ENCODE data around the gene IMMP2L. TPM values are rescaled to one million over a fixed set of nuclear protein-coding genes. Genes with fewer than 3 reads are reported as not detected.
A peak's percentile ranks its signal among the peaks of the same experiment; 100 is the strongest.

Gene IMMP2L
- total and polyA plus RNA-seq, 7 donors, result 9.3 to 43.0 (median 19.2) TPM

GRCh38 chr7:110875346-110875745, 686.9 kb downstream of the IMMP2L start:
- Histone ChIP-seq H3K36me3 (ENCODE audit: insufficient read depth in 1 of 2, low read depth in 1 of 2) (no peaks in the 10 kb centered on the region), H3K4me3 (no peak overlapping the region), H3K9me3 (no peaks in the 10 kb centered on the region), H3K27ac (no peak overlapping the region), H3K4me1 (no peaks in the 10 kb centered on the region), H3K27me3 (ENCODE audit: insufficient read depth in 3 of 3, low read length in 2 of 3) (no peaks in the 10 kb centered on the region)
- ATAC-seq (no peak), DNase-seq (no peak)
- intact Hi-C loops (cut with DNase I), result no loop called here
- TF ChIP-seq CTCF (IDR thresholded peaks at IDR 0.05), result no peak
- WGBS, 3 donors, result 69 to 89% (median 85%) methylated on average over 1 of the region's 1 CpG

- Histone ChIP-seq H3K9me3 (peaks cover 5% of the 10 kb centered on the region), H3K4me3 (no peak overlapping the region), H3K36me3 (ENCODE audit: insufficient read depth in 1 of 2, low read depth in 1 of 2) (no peaks in the 10 kb centered on the region), H3K4me1 (no peaks in the 10 kb centered on the region), H3K27ac (no peak overlapping the region), H3K27me3 (ENCODE audit: insufficient read depth in 3 of 3, low read length in 2 of 3) (no peaks in the 10 kb centered on the region)
- no peak for TF ChIP-seq CTCF (IDR thresholded peaks at IDR 0.05)
- ATAC-seq, result no peak
- intact Hi-C loops (cut with DNase I), result no loop called here
- DNase-seq, result no peak
- WGBS, 3 donors, result 90 to 95% (median 94%) methylated on average over 1 of the region's 1 CpG
Observed at GRCh38 chr7:110871856-110872255, 690.4 kb downstream of the IMMP2L start.

GRCh38 chr7:110870926-110871325, 691.4 kb downstream of the IMMP2L start:
- Histone ChIP-seq H3K4me1 (peaks cover 6% of the 10 kb centered on the region), H3K27ac (no peak overlapping the region), H3K9me3 (peaks cover 5% of the 10 kb centered on the region), H3K36me3 (ENCODE audit: insufficient read depth in 1 of 2, low read depth in 1 of 2) (no peaks in the 10 kb centered on the region), H3K4me3 (no peak overlapping the region), H3K27me3 (ENCODE audit: insufficient read depth in 3 of 3, low read length in 2 of 3) (no peaks in the 10 kb centered on the region)
- WGBS, 3 donors, result 86 to 91% (median 86%) methylated on average over 6 of the region's 6 CpGs
- intact Hi-C loops (cut with DNase I), result no loop called here
- no peak for ATAC-seq
- no peak for DNase-seq
- TF ChIP-seq CTCF (IDR thresholded peaks at IDR 0.05), result no peak

GRCh38 chr7:110868458-110868857, 693.8 kb downstream of the IMMP2L start:
- Histone ChIP-seq H3K4me3 (no peak overlapping the region), H3K27ac (no peak overlapping the region), H3K4me1 (peaks cover 6% of the 10 kb centered on the region), H3K27me3 (ENCODE audit: insufficient read depth in 3 of 3, low read length in 2 of 3) (no peaks in the 10 kb centered on the region), H3K36me3 (ENCODE audit: insufficient read depth in 1 of 2, low read depth in 1 of 2) (no peaks in the 10 kb centered on the region), H3K9me3 (peaks cover 5% of the 10 kb centered on the region)
- intact Hi-C loops (cut with DNase I), result no loop called here
- TF ChIP-seq CTCF (IDR thresholded peaks at IDR 0.05), result no peak
- ATAC-seq, result peak in 2 of 4 donors; percentile 36 to 65
- DNase-seq, result no peak

- no peak for ATAC-seq
- no peak for TF ChIP-seq CTCF (IDR thresholded peaks at IDR 0.05)
- DNase-seq, result no peak
- H3K4me1 ChIP-seq, result peaks cover 6% of the 10 kb centered on the region
- H3K36me3 ChIP-seq (ENCODE audit: insufficient read depth in 1 of 2, low read depth in 1 of 2), result no peaks in the 10 kb centered on the region
- H3K9me3 ChIP-seq, result peaks cover 5% of the 10 kb centered on the region
- H3K27ac ChIP-seq, result no peak overlapping the region
- intact Hi-C loops (cut with DNase I), result no loop called here
- no peaks in the 10 kb centered on the region for H3K27me3 ChIP-seq (ENCODE audit: insufficient read depth in 3 of 3, low read length in 2 of 3)
- no peak overlapping the region for H3K4me3 ChIP-seq
- 60 to 84% (median 65%) methylated on average over 4 of the region's 4 CpGs for WGBS, 3 donors
Observed at GRCh38 chr7:110867771-110868170, 694.5 kb downstream of the IMMP2L start.

Measured in psoas muscle (tissue), 8 donors.